ENCODE data around the gene GNAO1.

GNAO1 gene

DNA sequence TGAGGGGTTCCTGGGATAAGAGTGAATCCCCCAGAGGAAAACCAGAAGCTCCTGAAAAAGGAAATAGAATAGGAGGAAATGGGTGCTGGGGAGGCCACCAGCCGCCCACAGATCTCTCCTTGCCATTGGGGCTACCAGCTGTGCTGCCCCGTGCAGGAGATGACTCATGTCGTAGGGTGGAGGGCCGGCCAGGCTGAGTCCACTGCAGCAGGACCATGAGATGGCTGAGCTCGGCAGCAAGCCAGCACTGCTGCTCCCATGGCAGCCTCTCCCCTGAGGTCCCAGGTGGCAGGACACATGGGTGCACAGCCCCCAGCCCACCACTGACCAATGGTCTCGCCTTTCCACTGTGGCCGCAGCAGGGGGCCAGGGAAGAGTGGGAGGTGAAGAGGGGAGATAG is 95.5 kb downstream of the GNAO1 start:
- H3K4me3 ChIP-seq (ENCODE audit: low read depth, low read length), result no peak overlapping the region
- TF ChIP-seq, protein P1, sequence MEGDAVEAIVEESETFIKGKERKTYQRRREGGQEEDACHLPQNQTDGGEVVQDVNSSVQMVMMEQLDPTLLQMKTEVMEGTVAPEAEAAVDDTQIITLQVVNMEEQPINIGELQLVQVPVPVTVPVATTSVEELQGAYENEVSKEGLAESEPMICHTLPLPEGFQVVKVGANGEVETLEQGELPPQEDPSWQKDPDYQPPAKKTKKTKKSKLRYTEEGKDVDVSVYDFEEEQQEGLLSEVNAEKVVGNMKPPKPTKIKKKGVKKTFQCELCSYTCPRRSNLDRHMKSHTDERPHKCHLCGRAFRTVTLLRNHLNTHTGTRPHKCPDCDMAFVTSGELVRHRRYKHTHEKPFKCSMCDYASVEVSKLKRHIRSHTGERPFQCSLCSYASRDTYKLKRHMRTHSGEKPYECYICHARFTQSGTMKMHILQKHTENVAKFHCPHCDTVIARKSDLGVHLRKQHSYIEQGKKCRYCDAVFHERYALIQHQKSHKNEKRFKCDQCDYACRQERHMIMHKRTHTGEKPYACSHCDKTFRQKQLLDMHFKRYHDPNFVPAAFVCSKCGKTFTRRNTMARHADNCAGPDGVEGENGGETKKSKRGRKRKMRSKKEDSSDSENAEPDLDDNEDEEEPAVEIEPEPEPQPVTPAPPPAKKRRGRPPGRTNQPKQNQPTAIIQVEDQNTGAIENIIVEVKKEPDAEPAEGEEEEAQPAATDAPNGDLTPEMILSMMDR (IDR thresholded peaks at IDR 0.05; ENCODE audit: low read depth, low read length), result no peak

DNA sequence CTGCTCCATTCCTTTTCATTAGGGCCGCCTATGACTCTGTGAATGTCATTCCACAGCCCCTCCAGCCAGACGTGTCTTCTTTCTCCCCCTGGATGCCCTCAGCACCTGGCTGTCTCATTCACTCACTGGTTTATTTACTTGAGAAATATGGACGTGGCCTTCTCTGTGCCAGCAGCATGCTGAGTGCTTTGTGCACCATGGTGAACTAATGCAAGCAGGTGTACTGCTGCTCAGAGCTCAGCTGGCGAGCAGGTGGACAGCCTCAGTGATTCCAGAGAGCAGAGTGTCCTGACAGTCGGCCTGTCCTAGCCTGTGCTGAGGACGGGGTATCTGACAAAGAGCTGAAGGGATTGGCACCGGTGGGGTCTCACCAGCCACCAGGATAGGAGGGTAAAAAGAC is 96.7 kb downstream of the GNAO1 start:
- TF ChIP-seq, protein P1 (IDR thresholded peaks at IDR 0.05; ENCODE audit: low read depth, low read length), result no peak
- H3K4me3 ChIP-seq (ENCODE audit: low read depth, low read length), result no peak overlapping the region

GRCh38 chr16:56289416-56289815 is 98.1 kb downstream of the GNAO1 start:
- H3K4me3 ChIP-seq (ENCODE audit: low read depth, low read length), result no peak overlapping the region
- TF ChIP-seq, protein P1 (IDR thresholded peaks at IDR 0.05; ENCODE audit: low read depth, low read length), result no peak

- TF ChIP-seq, protein P1 (IDR thresholded peaks at IDR 0.05; ENCODE audit: low read depth, low read length), result no peak
- H3K4me3 ChIP-seq (ENCODE audit: low read depth, low read length), result no peak overlapping the region
Observed at GRCh38 chr16:56289862-56290261, 98.6 kb downstream of the GNAO1 start.

DNA sequence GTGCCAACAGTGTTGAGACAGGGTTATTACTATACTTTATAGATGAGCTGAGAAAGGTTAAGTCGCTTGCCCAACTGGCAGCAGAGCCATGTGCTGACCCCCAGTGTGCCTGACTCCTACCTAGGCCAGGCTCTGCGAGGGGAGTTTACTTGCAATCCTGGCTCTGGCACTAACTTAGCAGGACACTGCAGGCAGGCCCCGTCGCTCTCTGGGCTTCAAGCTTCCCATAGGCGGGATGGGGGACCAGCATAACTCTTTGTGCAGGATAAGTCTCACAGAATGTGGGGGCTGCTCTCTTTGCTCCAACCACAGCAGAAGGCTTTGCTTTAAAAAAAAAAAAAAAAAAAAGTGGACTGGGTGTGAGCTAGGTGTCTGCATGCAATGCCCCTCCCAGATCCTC is 102.7 kb downstream of the GNAO1 start:
- no peak overlapping the region for H3K4me3 ChIP-seq (ENCODE audit: low read depth, low read length)
- TF ChIP-seq, protein P1 (IDR thresholded peaks at IDR 0.05; ENCODE audit: low read depth, low read length), result no peak

- TF ChIP-seq, protein P1 (IDR thresholded peaks at IDR 0.05; ENCODE audit: low read depth, low read length), result no peak
- H3K4me3 ChIP-seq (ENCODE audit: low read depth, low read length), result no peak overlapping the region
Observed at GRCh38 chr16:56294579-56294978, 103.3 kb downstream of the GNAO1 start.

GRCh38 chr16:56295059-56295665 is 103.9 kb downstream of the GNAO1 start:
- H3K4me3 ChIP-seq (ENCODE audit: low read depth, low read length), result no peak overlapping the region
- TF ChIP-seq, protein P1 (IDR thresholded peaks at IDR 0.05; ENCODE audit: low read depth, low read length), result no peak
